C4-2B (cell line): Measurements from ENCODE around the gene EIF3F.

Source experiments
- H3K27ac ChIP-seq: fragments of 450-650 bp; 2 replicates; pipeline ENCODE4 v1.5.1; 2017
- CTCF ChIP-seq: fragments of 450-650 bp; conservative IDR thresholded peaks from 2 replicates; pipeline ENCODE4 v1.5.1; 2017; ENCODE audit warnings: mild to moderate bottlenecking
- ZFX ChIP-seq: fragments of 450-650 bp; IDR thresholded peaks from 2 replicates; pipeline ENCODE4 v1.6.1; 2017

The EIF3F gene

GRCh38 chr11:8040261-8040920 is 53.3 kb downstream of the EIF3F start:
- H3K27ac ChIP-seq: no peak overlapping the region
- no peak for TF ChIP-seq ZFX
- TF ChIP-seq CTCF: no peak

- TF ChIP-seq ZFX (no peak), CTCF (no peak)
- H3K27ac ChIP-seq: no peak overlapping the region
Observed at GRCh38 chr11:8040921-8041285, 53.8 kb downstream of the EIF3F start.

- TF ChIP-seq CTCF (no peak), ZFX (no peak)
- no peak overlapping the region for H3K27ac ChIP-seq
Observed at GRCh38 chr11:8041576-8041975, 54.4 kb downstream of the EIF3F start.

- TF ChIP-seq ZFX: no peak
- TF ChIP-seq CTCF: no peak
- H3K27ac ChIP-seq: no peak overlapping the region
Observed at GRCh38 chr11:8043756-8044155, 56.6 kb downstream of the EIF3F start.

GRCh38 chr11:8045839-8046238 is 58.7 kb downstream of the EIF3F start:
- no peak overlapping the region for H3K27ac ChIP-seq
- TF ChIP-seq ZFX: no peak
- no peak for TF ChIP-seq CTCF

GRCh38 chr11:8047382-8047781 is 60.2 kb downstream of the EIF3F start:
- H3K27ac ChIP-seq: no peak overlapping the region
- TF ChIP-seq CTCF: no peak
- TF ChIP-seq ZFX: no peak

GRCh38 chr11:8049084-8049483 is 61.9 kb downstream of the EIF3F start:
- H3K27ac ChIP-seq: no peak overlapping the region
- TF ChIP-seq ZFX (no peak), CTCF (no peak)
